Loucy (cell line): ENCODE data around the gene VANGL2.

ENCODE experiments used
- H2AFZ ChIP-seq: fragments of 200-600 bp; sonication (generic); 2 replicates; pipeline ENCODE4 v1.6.0; 2016; ENCODE audit warnings: antibody characterized with exemption, mild to moderate bottlenecking, low read length, moderate library complexity
- H3F3A ChIP-seq: fragments of 200-600 bp; 2 replicates; pipeline ENCODE4 v1.6.0; 2016; ENCODE audit warnings: antibody characterized with exemption, low read depth, mild to moderate bottlenecking
- H3K27me3 ChIP-seq: fragments of 200-600 bp; sonication (generic); 2 replicates; pipeline ENCODE4 v1.6.1; 2014; ENCODE audit warnings: low read length, mild to moderate bottlenecking; ENCODE audit not compliant: insufficient read depth, poor library complexity, severe bottlenecking
- H3K36me3 ChIP-seq: fragments of 200-600 bp; sonication (generic); 2 replicates; pipeline ENCODE4 v1.6.1; 2016; ENCODE audit warnings: low read length; ENCODE audit not compliant: insufficient read depth
- H3K4me1 ChIP-seq: fragments of 200-600 bp; sonication (generic); 2 replicates; pipeline ENCODE4 v1.5.1; 2014; ENCODE audit warnings: low read length, mild to moderate bottlenecking; ENCODE audit not compliant: insufficient read depth, poor library complexity, severe bottlenecking
- H3K4me2 ChIP-seq: fragments of 200-600 bp; sonication (generic); 2 replicates; pipeline ENCODE4 v1.6.0; 2014; ENCODE audit warnings: antibody characterized with exemption, low read length, low read depth, mild to moderate bottlenecking; ENCODE audit not compliant: poor library complexity, severe bottlenecking
- H3K4me3 ChIP-seq: fragments of 200-600 bp; sonication (generic); 2 replicates; pipeline ENCODE4 v1.5.1; 2014; ENCODE audit warnings: low read length, mild to moderate bottlenecking, mixed read lengths; ENCODE audit not compliant: poor library complexity, severe bottlenecking
- H3K79me2 ChIP-seq: fragments of 200-600 bp; sonication (generic); 2 replicates; pipeline ENCODE4 v1.6.1; 2014; ENCODE audit warnings: low read length; ENCODE audit not compliant: insufficient read depth
- H3K9ac ChIP-seq: fragments of 200-600 bp; sonication (generic); 2 replicates; pipeline ENCODE4 v1.6.0; 2014; ENCODE audit warnings: mild to moderate bottlenecking, low read depth, low read length, moderate library complexity; ENCODE audit not compliant: poor library complexity, severe bottlenecking
- H3K9me2 ChIP-seq: fragments of 200-600 bp; sonication (generic); replicated peaks from 2 replicates; pipeline ENCODE4 v1.6.1; 2016; ENCODE audit warnings: low read depth, low read length, mixed read lengths
- H3K9me3 ChIP-seq: fragments of 200-600 bp; sonication (generic); 2 replicates; pipeline ENCODE4 v1.6.1; 2014; ENCODE audit warnings: mild to moderate bottlenecking, antibody characterized with exemption, low read length, low read depth; ENCODE audit not compliant: insufficient read depth
- H4K20me1 ChIP-seq: fragments of 200-600 bp; sonication (generic); 2 replicates; pipeline ENCODE4 v1.6.0; 2014; ENCODE audit warnings: antibody characterized with exemption, low read length, mild to moderate bottlenecking; ENCODE audit not compliant: insufficient read depth, poor library complexity, severe bottlenecking
- CTCF ChIP-seq: fragments of 200-600 bp; sonication (generic); conservative IDR thresholded peaks from 2 replicates; pipeline ENCODE4 v1.5.1; 2014; ENCODE audit warnings: mild to moderate bottlenecking, antibody characterized with exemption, low read length
- EZH2phosphoT487 ChIP-seq: fragments of 200-600 bp; IDR thresholded peaks from 2 replicates; pipeline ENCODE4 v1.6.1; 2018; ENCODE audit warnings: antibody characterized with exemption, mild to moderate bottlenecking, moderate library complexity, borderline replicate concordance

VANGL2 gene

DNA sequence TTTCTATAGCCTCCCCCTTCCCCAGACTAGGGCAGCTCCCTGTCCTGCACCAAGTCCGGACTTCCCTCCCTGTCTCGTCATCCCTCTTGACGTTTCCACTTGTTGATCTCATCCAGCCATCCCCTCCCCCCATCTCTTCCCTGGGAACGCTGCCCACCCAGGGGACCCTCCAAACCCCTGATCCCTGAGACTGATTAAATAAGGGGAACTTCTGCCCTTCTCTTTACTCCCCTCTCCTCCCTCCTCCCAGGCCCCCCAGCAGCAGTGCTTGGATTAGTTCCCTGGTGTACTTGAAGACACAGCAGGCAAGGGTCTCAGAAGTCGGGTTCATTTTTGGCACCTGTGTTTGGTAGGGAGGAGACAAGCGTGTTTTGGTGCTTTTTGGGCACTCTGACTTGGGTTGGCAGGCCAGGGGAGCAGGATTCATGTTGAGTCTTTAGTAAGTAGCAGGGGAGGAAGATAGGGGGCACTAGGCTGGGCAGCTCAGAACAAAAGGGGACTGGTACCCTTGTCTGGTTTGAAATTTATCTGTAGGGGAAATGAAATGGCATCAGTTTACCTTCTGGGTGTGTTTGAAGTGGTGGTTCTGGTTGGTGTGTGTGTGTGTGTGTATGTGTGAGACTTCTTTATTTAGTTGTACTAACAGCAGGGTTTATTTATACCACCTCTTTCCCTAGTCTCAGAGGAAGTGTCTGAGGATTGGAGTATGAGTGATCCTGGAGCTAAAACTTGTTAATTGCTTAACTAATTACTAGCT lies 11.1 kb downstream of the VANGL2 start:
- Histone ChIP-seq H3K79me2 (no peaks in the 10 kb centered on the region), H2AFZ (no peak overlapping the region), H3K9me2 (no peaks in the 10 kb centered on the region), H3K36me3 (no peaks in the 10 kb centered on the region), H3K4me1 (peaks cover 5% of the 10 kb centered on the region), H3K27me3 (no peaks in the 10 kb centered on the region), H3K4me2 (no peak overlapping the region), H3K4me3 (no peak overlapping the region), H3K9me3 (no peaks in the 10 kb centered on the region), H4K20me1 (no peaks in the 10 kb centered on the region), H3F3A (no peaks in the 10 kb centered on the region), H3K9ac (no peak overlapping the region)
- TF ChIP-seq EZH2phosphoT487 (no peak), CTCF (peak; percentile 26; the same call in 1 of the 2 replicates)

DNA sequence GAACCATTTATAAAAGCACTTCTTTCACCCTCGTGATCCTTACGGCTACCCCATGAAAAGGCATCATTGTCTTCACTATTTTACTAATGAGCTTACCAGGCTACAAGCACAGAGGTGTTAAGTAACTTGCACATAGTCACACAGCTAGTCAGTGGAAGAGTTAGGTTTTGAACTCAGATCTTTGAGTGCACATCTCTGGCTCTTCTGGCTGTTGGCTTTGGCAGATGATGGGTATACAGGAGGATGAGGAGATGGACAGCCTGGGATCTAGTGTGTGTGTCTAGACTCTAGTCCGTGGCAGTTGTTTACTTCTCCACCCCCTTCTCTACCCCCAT lies 11.6 kb downstream of the VANGL2 start:
- Histone ChIP-seq H3K9me3 (no peaks in the 10 kb centered on the region), H3K9me2 (no peaks in the 10 kb centered on the region), H3K9ac (no peak overlapping the region), H3K4me3 (no peak overlapping the region), H3K4me1 (peaks cover 5% of the 10 kb centered on the region), H3K79me2 (no peaks in the 10 kb centered on the region), H2AFZ (no peak overlapping the region), H3K36me3 (no peaks in the 10 kb centered on the region), H4K20me1 (no peaks in the 10 kb centered on the region), H3K27me3 (no peaks in the 10 kb centered on the region), H3F3A (no peaks in the 10 kb centered on the region), H3K4me2 (no peak overlapping the region)
- TF ChIP-seq CTCF (no peak), EZH2phosphoT487 (no peak)

DNA sequence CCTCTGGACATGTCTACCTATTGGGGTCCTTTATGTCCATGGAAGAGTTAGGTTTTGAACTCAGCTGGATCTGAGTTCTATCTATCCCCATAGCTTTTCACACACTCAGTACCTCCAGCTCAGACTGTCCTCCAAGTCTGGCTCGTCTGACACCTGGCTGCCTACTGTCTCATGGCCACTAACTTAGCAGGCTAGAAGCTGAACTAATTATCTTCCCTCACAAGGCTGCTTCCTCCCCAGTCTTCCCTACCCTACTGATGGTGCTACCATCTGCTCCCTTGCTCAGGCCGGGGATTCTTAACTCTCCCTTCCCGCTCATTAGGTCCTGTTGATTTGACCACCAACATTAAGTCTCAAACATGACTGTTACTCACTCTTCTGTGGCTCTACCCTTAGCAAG lies 13.4 kb downstream of the VANGL2 start:
- Histone ChIP-seq H3K4me2 (no peak overlapping the region), H2AFZ (no peak overlapping the region), H3K27me3 (no peaks in the 10 kb centered on the region), H3K4me1 (peaks cover 5% of the 10 kb centered on the region), H3K4me3 (no peak overlapping the region), H3K79me2 (no peaks in the 10 kb centered on the region), H3K9me2 (no peaks in the 10 kb centered on the region), H3K9ac (no peak overlapping the region), H3K9me3 (no peaks in the 10 kb centered on the region), H4K20me1 (no peaks in the 10 kb centered on the region), H3K36me3 (no peaks in the 10 kb centered on the region), H3F3A (no peaks in the 10 kb centered on the region)
- TF ChIP-seq CTCF, result no peak
